ENCODE data around the gene SLC46A2. TPM values are rescaled to one million over a fixed set of nuclear protein-coding genes. Genes with fewer than 3 reads are reported as not detected.

SLC46A2 gene
- total RNA-seq, 4 donors from 2014 or later: 49.5 to 95.9 (median 63.0) TPM

- intact Hi-C loops (cut with DNase I; ENCODE audit: low total_unique reads): no loop called here
- H3K4me3 ChIP-seq (ENCODE audit: low read depth, poor library complexity, severe bottlenecking): no peak overlapping the region
- no peak for DNase-seq (ENCODE audit: low spot score in 2 of 2)
- 89 to 97% methylated on average over 6 of the region's 6 CpGs for WGBS, 2 donors
- TF ChIP-seq CTCF (IDR thresholded peaks at IDR 0.05): no peak
- no peak for TF ChIP-seq POLR2A (IDR thresholded peaks at IDR 0.05)
These were observed 32.7 kb downstream of the SLC46A2 start for GRCh38 chr9:112858005-112858404.

- intact Hi-C loops (cut with DNase I; ENCODE audit: low total_unique reads): no loop called here
- TF ChIP-seq CTCF (IDR thresholded peaks at IDR 0.05): no peak
- TF ChIP-seq POLR2A (IDR thresholded peaks at IDR 0.05): no peak
- DNase-seq (ENCODE audit: low spot score in 2 of 2): no peak
- no peak overlapping the region for H3K4me3 ChIP-seq (ENCODE audit: low read depth, poor library complexity, severe bottlenecking)
- 88% methylated on average over 14 of the region's 14 CpGs for WGBS, 2 donors
These were observed 33.8 kb downstream of the SLC46A2 start for GRCh38 chr9:112856843-112857242.

- WGBS, 2 donors: 97% methylated on average over 8 of the region's 8 CpGs
- intact Hi-C loops (cut with DNase I; ENCODE audit: low total_unique reads): no loop called here
- TF ChIP-seq POLR2A (IDR thresholded peaks at IDR 0.05): no peak
- no peak overlapping the region for H3K4me3 ChIP-seq (ENCODE audit: low read depth, poor library complexity, severe bottlenecking)
- DNase-seq (ENCODE audit: low spot score in 2 of 2): no peak
These were observed 34.5 kb downstream of the SLC46A2 start for GRCh38 chr9:112856200-112856599.

GRCh38 chr9:112854657-112855056, 36.0 kb downstream of the SLC46A2 start:
- DNase-seq (ENCODE audit: low spot score in 2 of 2): peak in 1 of 2 donors; percentile 28
- intact Hi-C loops (cut with DNase I; ENCODE audit: low total_unique reads): no loop called here
- H3K4me3 ChIP-seq (ENCODE audit: low read depth, poor library complexity, severe bottlenecking): no peak overlapping the region
- no peak for TF ChIP-seq CTCF (IDR thresholded peaks at IDR 0.05)
- TF ChIP-seq POLR2A (IDR thresholded peaks at IDR 0.05): no peak
- 86 to 91% methylated on average over 10 of the region's 10 CpGs for WGBS, 2 donors

- no peak for TF ChIP-seq POLR2A (IDR thresholded peaks at IDR 0.05)
- TF ChIP-seq CTCF (IDR thresholded peaks at IDR 0.05): no peak
- H3K4me3 ChIP-seq (ENCODE audit: low read depth, poor library complexity, severe bottlenecking): no peak overlapping the region
- intact Hi-C loops (cut with DNase I; ENCODE audit: low total_unique reads): no loop called here
- DNase-seq (ENCODE audit: low spot score in 2 of 2): peak in 1 of 2 donors; percentile 68
- 84 to 89% methylated on average over 13 of the region's 13 CpGs for WGBS, 2 donors
These were observed 36.6 kb downstream of the SLC46A2 start for GRCh38 chr9:112853882-112854585.

- DNase-seq (ENCODE audit: low spot score in 2 of 2): peak in 1 of 2 donors; percentile 77
- WGBS, 2 donors: 60 to 64% methylated on average over 13 of the region's 13 CpGs
- TF ChIP-seq CTCF (IDR thresholded peaks at IDR 0.05): no peak
- no peak for TF ChIP-seq POLR2A (IDR thresholded peaks at IDR 0.05)
- no peak overlapping the region for H3K4me3 ChIP-seq (ENCODE audit: low read depth, poor library complexity, severe bottlenecking)
- intact Hi-C loops (cut with DNase I; ENCODE audit: low total_unique reads): no loop called here
These were observed 37.8 kb downstream of the SLC46A2 start for GRCh38 chr9:112852741-112853504.

Measured in lower leg skin (tissue), 4 donors.